Measurements from ENCODE around the gene SYS1. TPM values are rescaled to one million over a fixed set of nuclear protein-coding genes. Genes with fewer than 3 reads are reported as not detected.

The SYS1 gene
- total RNA-seq, 2 donors from 2014 or later = 35.4 to 38.8 TPM

GRCh38 chr20:45329497-45330319, 33.2 kb upstream of the SYS1 start:
- ATAC-seq (replicated peaks in 1 of 2) (no peak), DNase-seq (no peak)
- Mint-ChIP-seq H3K36me3 (ENCODE audit: insufficient read depth in 2 of 2) (peaks cover 0 to 7% of the 10 kb centered on the region in 2 donors), H3K4me3 (no peak overlapping the region), H3K9me3 (no peaks in the 10 kb centered on the region), H3K27me3 (ENCODE audit: low read depth) (no peaks in the 10 kb centered on the region), H3K27ac (no peak overlapping the region), H3K4me1 (ENCODE audit: low read depth) (no peaks in the 10 kb centered on the region)

GRCh38 chr20:45330476-45330875, 32.5 kb upstream of the SYS1 start:
- H3K4me3 Mint-ChIP-seq = no peak overlapping the region
- peaks cover 0 to 8% of the 10 kb centered on the region in 2 donors for H3K36me3 Mint-ChIP-seq (ENCODE audit: insufficient read depth in 2 of 2)
- H3K27ac Mint-ChIP-seq = no peak overlapping the region
- H3K4me1 Mint-ChIP-seq (ENCODE audit: low read depth) = no peaks in the 10 kb centered on the region
- H3K9me3 Mint-ChIP-seq = no peaks in the 10 kb centered on the region
- DNase-seq = no peak
- ATAC-seq (replicated peaks in 1 of 2) = no peak
- no peaks in the 10 kb centered on the region for H3K27me3 Mint-ChIP-seq (ENCODE audit: low read depth)

GRCh38 chr20:45336530-45337366, 26.2 kb upstream of the SYS1 start:
- no peaks in the 10 kb centered on the region for H3K4me1 Mint-ChIP-seq (ENCODE audit: low read depth)
- ATAC-seq (replicated peaks in 1 of 2) = no peak
- no peak overlapping the region for H3K4me3 Mint-ChIP-seq
- no peaks in the 10 kb centered on the region for H3K9me3 Mint-ChIP-seq
- H3K27ac Mint-ChIP-seq = no peak overlapping the region
- no peaks in the 10 kb centered on the region for H3K27me3 Mint-ChIP-seq (ENCODE audit: low read depth)
- no peak for DNase-seq
- peaks cover 3 to 6% of the 10 kb centered on the region in 2 donors for H3K36me3 Mint-ChIP-seq (ENCODE audit: insufficient read depth in 2 of 2)

- no peaks in the 10 kb centered on the region for H3K9me3 Mint-ChIP-seq
- ATAC-seq (replicated peaks in 1 of 2) = no peak
- no peak overlapping the region for H3K27ac Mint-ChIP-seq
- no peaks in the 10 kb centered on the region for H3K4me1 Mint-ChIP-seq (ENCODE audit: low read depth)
- H3K4me3 Mint-ChIP-seq = no peak overlapping the region
- DNase-seq = no peak
- no peaks in the 10 kb centered on the region for H3K27me3 Mint-ChIP-seq (ENCODE audit: low read depth)
- H3K36me3 Mint-ChIP-seq (ENCODE audit: insufficient read depth in 2 of 2) = peaks cover 3 to 6% of the 10 kb centered on the region in 2 donors
These were observed 25.4 kb upstream of the SYS1 start for GRCh38 chr20:45337367-45338120.

- ATAC-seq (replicated peaks in 1 of 2) (no peak), DNase-seq (no peak)
- no peak overlapping the region for H3K27ac Mint-ChIP-seq
- H3K4me1 Mint-ChIP-seq (ENCODE audit: low read depth) = no peaks in the 10 kb centered on the region
- no peaks in the 10 kb centered on the region for H3K27me3 Mint-ChIP-seq (ENCODE audit: low read depth)
- no peaks in the 10 kb centered on the region for H3K9me3 Mint-ChIP-seq
- peaks cover 3 to 6% of the 10 kb centered on the region in 2 donors for H3K36me3 Mint-ChIP-seq (ENCODE audit: insufficient read depth in 2 of 2)
- no peak overlapping the region for H3K4me3 Mint-ChIP-seq
These were observed 24.6 kb upstream of the SYS1 start for GRCh38 chr20:45338121-45339030.

- H3K4me1 Mint-ChIP-seq (ENCODE audit: low read depth) = peaks cover 4% of the 10 kb centered on the region
- H3K27me3 Mint-ChIP-seq (ENCODE audit: low read depth) = no peaks in the 10 kb centered on the region
- H3K36me3 Mint-ChIP-seq (ENCODE audit: insufficient read depth in 2 of 2) = peaks cover 3 to 6% of the 10 kb centered on the region in 2 donors
- no peak overlapping the region for H3K27ac Mint-ChIP-seq
- H3K9me3 Mint-ChIP-seq = no peaks in the 10 kb centered on the region
- H3K4me3 Mint-ChIP-seq = no peak overlapping the region
- DNase-seq (no peak), ATAC-seq (replicated peaks in 1 of 2) (no peak)
These were observed 23.9 kb upstream of the SYS1 start for GRCh38 chr20:45339084-45339483.

- ATAC-seq (replicated peaks in 1 of 2) (no peak), DNase-seq (no peak)
- Mint-ChIP-seq H3K36me3 (ENCODE audit: insufficient read depth in 2 of 2) (peaks cover 3 to 6% of the 10 kb centered on the region in 2 donors), H3K27ac (no peak overlapping the region), H3K4me3 (no peak overlapping the region), H3K9me3 (no peaks in the 10 kb centered on the region), H3K4me1 (ENCODE audit: low read depth) (peaks cover 11% of the 10 kb centered on the region), H3K27me3 (ENCODE audit: low read depth) (no peaks in the 10 kb centered on the region)
These were observed 23.2 kb upstream of the SYS1 start for GRCh38 chr20:45339799-45340198.

- Mint-ChIP-seq H3K9me3 (no peaks in the 10 kb centered on the region), H3K4me3 (no peak overlapping the region), H3K4me1 (ENCODE audit: low read depth) (peaks cover 16% of the 10 kb centered on the region), H3K36me3 (ENCODE audit: insufficient read depth in 2 of 2) (peaks cover 3% of the 10 kb centered on the region in 2 donors), H3K27ac (no peak overlapping the region), H3K27me3 (ENCODE audit: low read depth) (no peaks in the 10 kb centered on the region)
- DNase-seq = no peak
- no peak for ATAC-seq (replicated peaks in 1 of 2)
These were observed 22.6 kb upstream of the SYS1 start for GRCh38 chr20:45340236-45340847.

- Mint-ChIP-seq H3K4me1 (ENCODE audit: low read depth) (peaks cover 22% of the 10 kb centered on the region), H3K9me3 (no peaks in the 10 kb centered on the region), H3K27me3 (ENCODE audit: low read depth) (no peaks in the 10 kb centered on the region), H3K36me3 (ENCODE audit: insufficient read depth in 2 of 2) (peaks cover 1 to 6% of the 10 kb centered on the region in 2 donors), H3K4me3 (no peak overlapping the region), H3K27ac (no peak overlapping the region)
- DNase-seq = no peak
- ATAC-seq (replicated peaks in 1 of 2) = no peak
These were observed 22.0 kb upstream of the SYS1 start for GRCh38 chr20:45340951-45341350.

GRCh38 chr20:45341579-45341938, 21.4 kb upstream of the SYS1 start:
- Mint-ChIP-seq H3K4me1 (ENCODE audit: low read depth) (peaks cover 28% of the 10 kb centered on the region), H3K9me3 (no peaks in the 10 kb centered on the region), H3K27ac (no peak overlapping the region), H3K27me3 (ENCODE audit: low read depth) (no peaks in the 10 kb centered on the region), H3K4me3 (no peak overlapping the region), H3K36me3 (ENCODE audit: insufficient read depth in 2 of 2) (peaks cover 3 to 6% of the 10 kb centered on the region in 2 donors)
- DNase-seq = no peak
- ATAC-seq (replicated peaks in 1 of 2) = no peak

- Mint-ChIP-seq H3K27me3 (ENCODE audit: low read depth) (no peaks in the 10 kb centered on the region), H3K4me3 (no peak overlapping the region), H3K9me3 (no peaks in the 10 kb centered on the region), H3K27ac (no peak overlapping the region), H3K4me1 (ENCODE audit: low read depth) (peaks cover 35% of the 10 kb centered on the region), H3K36me3 (ENCODE audit: insufficient read depth in 2 of 2) (peaks cover 6 to 7% of the 10 kb centered on the region in 2 donors)
- no peak for ATAC-seq (replicated peaks in 1 of 2)
- DNase-seq = no peak
These were observed 20.8 kb upstream of the SYS1 start for GRCh38 chr20:45341939-45342854.

Data from activated T-cell treated with anti-CD3 and anti-CD28 coated beads, Interleukin-2, amount 50 U/mL, for 72 hours (primary cell).